GM21447 (cell line): Measurements from ENCODE around the gene ID1.
"Not testable (repeated sequence)": the region's sequence is repeated elsewhere in the genome, so short reads cannot be mapped to it uniquely, and the experiment has no call there.

Experiments used
- ATAC-seq: cut with Tn5 transposase; IDR thresholded peaks from one replicate; pipeline ENCODE4 v1.9.1; 2021; ENCODE audit not compliant: unreplicated experiment

The ID1 gene

DNA sequence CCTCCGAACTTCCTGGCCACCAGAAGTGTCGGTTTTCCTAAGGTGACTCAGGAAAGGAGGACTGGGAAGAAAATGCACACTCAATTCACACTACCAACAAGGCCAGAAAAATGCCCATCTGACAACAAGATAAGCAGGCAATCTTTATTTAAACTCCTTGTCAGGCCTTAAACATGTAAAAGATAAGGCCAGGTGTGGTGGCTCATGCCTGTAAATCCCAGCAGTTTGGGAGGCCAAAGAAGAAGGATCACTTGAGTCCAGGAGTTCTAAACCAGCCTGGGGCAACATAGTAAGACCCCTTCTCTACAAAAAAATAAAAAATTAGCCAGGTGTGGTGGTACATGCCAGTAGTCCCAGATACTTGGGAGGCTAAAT lies 7.6 kb upstream of the ID1 start:
- ATAC-seq = no peak

GRCh38 chr20:31602431-31602778 lies 2.7 kb upstream of the ID1 start:
- no peak for ATAC-seq

- peak; percentile 58 for ATAC-seq
These were observed 2.2 kb upstream of the ID1 start for GRCh38 chr20:31602779-31603441.

DNA sequence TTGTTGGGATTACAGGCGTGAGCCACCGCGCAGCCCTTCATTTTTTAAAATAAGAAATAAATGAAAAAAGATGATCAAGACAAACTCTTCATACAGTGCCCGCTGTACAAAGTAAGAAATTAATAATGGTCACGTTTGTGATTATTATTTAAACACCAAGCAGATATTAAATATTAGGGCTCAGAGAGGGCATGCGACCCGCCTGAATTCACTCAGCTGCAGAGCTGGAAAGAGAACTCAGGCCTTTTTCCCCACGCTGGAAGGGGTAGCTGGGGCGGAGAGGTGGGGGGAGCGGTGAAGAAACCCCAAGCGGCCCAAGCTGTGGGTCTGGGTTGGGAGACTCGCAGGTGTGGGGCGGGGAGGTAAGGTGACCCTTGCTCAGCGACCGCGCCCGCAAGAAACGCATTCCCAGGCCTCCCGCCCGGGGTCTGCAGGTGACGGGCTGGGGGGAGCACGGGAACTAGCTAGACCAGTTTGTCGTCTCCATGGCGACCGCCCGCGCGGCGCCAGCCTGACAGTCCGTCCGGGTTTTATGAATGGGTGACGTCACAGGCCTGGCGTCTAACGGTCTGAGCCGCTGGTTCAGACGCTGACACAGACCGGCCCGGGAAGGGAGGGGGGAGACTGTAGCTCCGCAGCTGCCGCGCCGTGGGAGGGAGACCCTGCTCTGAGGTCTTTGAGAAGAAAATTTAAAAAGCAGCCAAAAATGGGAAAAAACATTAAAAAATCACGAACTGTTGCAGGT lies 1.1 kb upstream of the ID1 start:
- ATAC-seq = peak; percentile 44

- no peak for ATAC-seq
These were observed 490 bp upstream of the ID1 start for GRCh38 chr20:31604567-31605030.

GRCh38 chr20:31605902-31606803 lies 1.1 kb downstream of the ID1 start:
- no peak for ATAC-seq

DNA sequence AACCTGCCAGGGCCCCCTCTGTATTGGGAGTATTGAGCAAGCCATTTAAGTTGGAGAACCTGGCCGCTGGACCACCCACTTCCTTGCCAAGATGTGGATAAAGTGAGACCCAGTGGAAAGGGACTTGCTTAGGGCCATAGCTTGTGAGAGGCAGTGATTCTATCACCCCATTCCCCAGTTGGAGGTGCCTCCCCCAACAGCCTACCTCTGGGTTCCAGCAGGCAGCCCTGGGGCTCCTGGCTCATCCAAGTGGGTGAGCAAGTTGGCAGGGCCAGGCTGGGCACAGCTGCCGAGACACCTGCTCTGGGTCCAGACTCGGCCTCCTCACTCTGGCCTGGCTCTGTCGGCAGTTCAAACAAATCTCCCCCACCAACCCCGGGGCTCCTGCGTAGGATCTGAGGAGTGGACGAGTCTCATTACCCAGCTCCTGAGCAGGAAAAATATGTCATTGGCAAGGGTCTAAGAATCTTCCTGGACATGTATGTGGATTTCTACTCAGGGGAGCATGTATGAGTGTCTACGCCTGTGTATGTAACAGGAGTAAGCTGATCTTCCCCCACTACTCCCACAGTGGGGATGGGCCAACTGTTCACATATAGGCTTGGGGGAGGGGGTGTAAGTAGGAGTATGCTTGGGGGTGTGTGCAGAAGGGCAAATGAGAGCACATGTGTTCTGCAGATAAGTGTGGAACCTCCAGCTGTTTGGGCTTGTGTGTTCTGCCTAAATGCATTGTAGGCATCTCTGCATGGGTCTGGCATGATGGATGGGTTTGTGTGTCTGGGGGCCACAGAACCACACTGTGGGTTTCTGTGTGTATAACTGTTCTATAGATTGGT lies 1.9 kb downstream of the ID1 start:
- no peak for ATAC-seq

- ATAC-seq = no peak
These were observed 2.7 kb downstream of the ID1 start for GRCh38 chr20:31607640-31608250.

DNA sequence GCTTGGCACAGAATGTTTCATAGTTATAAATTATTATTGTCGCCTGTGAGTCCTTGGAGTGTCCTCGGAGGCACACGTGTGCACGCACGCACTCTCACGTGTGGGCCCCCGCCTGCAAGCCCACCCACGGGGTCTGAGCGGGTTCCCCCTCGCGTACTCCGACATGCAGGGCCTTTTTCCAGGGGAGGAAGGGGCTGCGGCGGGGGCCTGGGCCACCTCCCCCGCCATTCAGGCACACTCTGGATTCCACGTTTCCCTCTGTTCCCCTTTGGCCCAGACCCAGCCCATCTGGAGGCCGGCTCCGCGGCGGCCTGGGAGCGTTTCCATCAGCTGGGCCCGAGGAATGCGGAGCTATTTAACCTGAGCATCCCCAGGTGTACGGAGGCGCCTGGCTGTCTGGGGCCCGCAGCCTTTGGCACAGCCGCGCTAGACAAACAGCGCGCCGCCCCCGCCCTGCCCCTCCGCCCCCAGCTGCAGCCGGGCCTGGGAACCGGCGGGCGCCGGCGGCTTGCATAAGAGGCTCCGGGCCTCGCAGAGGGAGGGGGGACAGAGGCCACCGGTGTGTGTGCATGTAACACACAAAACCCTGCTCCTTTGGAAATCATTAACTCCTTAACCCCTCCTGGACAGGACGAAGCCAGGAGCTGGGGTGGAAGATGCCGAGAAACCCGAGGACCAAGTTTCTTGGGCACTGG lies 3.3 kb downstream of the ID1 start:
- no peak for ATAC-seq

GRCh38 chr20:31612271-31612640 lies 7.2 kb downstream of the ID1 start:
- ATAC-seq = not testable (repeated sequence)

GRCh38 chr20:31615416-31615815 lies 10.3 kb downstream of the ID1 start:
- ATAC-seq = no peak

DNA sequence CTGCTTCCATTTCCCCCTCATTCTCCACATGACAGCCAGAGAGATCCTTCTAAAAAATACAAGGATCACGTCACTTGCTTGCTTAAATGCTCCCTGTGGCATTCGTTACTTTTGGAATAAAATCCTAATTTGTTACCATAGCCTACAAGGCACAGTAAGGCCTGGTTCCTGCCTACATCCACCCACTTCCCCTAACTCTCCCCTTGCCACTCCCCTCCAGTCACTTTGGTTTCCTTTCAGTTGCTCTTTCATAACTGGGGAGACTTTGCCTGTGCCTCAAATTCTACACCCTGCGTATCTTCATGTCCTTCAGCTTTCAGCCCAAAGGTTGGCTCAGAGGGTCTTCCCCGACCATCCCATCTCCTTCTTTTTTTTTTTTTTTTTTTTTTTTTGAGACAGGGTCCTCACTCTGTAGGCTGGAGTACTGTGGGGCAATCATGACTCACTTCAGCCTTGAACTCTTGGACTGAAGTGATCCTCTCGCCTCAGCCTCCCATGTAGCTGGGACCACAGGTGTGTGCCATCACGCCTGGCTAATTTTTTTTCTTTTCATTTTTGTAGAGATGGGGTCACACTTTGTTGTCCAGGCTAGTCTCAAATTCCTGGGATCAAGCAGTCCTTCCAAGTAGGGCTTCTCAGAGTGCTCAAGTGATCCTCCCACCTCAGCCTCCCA lies 12.5 kb downstream of the ID1 start:
- ATAC-seq = no peak

DNA sequence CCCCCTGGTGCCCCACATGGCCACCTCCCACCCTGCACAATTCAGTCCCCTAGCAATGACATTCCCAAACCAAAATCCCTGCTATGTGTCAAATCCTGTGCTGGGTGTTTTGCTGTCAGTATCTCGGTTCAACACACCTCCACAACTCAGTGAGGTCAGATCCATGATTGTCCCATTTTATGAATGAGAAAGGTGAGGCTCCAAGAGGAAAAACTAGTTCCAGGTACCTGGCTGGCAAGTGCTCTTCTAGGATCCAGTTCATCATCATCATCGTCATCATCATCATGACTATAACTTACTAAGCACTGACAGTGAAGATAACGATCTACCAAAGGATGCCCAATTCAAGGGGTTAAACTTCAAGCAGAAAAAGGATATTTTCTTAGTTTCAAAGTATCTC lies 15.2 kb downstream of the ID1 start:
- no peak for ATAC-seq

DNA sequence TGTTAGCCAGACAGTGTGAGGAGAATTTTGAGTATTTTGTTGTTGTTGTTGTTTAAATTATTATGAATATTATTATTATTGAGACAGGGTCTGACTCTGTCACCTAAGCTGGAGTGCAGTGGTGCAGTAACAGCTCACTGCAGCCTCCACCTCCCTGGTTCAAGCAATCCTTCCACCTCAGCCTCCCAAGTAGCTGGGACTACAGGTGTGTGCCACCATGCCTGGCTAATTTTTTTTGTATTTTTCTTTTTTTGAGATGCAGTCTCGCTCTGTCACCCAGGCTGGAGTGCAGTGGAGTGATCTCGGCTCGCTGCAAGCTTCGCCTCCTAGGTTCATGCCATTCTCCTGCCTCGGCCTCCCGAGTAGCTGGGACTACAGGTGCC lies 18.0 kb downstream of the ID1 start:
- not testable (repeated sequence) for ATAC-seq

GRCh38 chr20:31626534-31626933 lies 21.4 kb downstream of the ID1 start:
- ATAC-seq = not testable (repeated sequence)

- not testable (repeated sequence) for ATAC-seq
These were observed 23.0 kb downstream of the ID1 start for GRCh38 chr20:31628057-31628456.

DNA sequence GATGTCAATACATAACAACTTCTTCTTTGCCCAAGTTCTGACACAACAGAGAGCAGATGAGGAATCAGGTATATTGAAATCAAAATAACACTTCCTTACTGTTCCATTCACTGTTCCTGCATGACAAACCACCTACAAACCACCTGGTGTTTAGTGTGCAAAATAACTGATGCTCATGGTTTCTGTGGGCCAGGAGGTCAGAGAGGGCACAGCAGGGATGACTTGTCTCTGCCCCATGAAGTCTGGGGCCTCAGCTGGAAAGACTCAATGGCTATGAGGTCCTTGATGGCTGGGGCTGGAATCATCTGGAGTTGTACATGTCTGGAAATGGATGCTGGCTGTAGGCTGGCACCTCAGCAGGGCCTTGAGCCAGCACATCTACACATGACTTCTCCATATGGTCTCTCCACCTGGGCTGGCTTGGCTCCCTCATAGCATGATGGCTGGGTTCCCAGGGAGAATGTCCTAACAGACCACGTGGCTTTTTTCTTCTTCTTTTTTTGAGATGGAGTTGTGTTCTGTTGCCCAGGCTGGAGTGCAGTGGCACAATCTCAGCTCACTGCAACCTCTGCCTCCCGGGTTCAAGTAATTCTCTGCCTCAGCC lies 25.2 kb downstream of the ID1 start:
- no peak for ATAC-seq

- no peak for ATAC-seq
These were observed 27.7 kb downstream of the ID1 start for GRCh38 chr20:31632548-31633338.
